Inflammatory macrophage treated with lipopolysaccharide for 4 hours (primary cell): Measurements from ENCODE around the gene EVPLL.
A peak's percentile ranks its signal among the peaks of the same experiment; 100 is the strongest.
"Not testable (repeated sequence)": the region's sequence is repeated elsewhere in the genome, so short reads cannot be mapped to it uniquely, and the experiment has no call there.

Source experiments
- DNase-seq: peaks from one replicate; pipeline ENCODE4 v3.0.0-alpha.2; 2020

EVPLL gene

GRCh38 chr17:18377437-18378204 lies at the start of gene EVPLL:
Gene EVPLL (plus strand): TSS chr17:18377778. CDS start chr17:18380938, 3,160 bp downstream.
- peak; percentile 67 for DNase-seq

DNA sequence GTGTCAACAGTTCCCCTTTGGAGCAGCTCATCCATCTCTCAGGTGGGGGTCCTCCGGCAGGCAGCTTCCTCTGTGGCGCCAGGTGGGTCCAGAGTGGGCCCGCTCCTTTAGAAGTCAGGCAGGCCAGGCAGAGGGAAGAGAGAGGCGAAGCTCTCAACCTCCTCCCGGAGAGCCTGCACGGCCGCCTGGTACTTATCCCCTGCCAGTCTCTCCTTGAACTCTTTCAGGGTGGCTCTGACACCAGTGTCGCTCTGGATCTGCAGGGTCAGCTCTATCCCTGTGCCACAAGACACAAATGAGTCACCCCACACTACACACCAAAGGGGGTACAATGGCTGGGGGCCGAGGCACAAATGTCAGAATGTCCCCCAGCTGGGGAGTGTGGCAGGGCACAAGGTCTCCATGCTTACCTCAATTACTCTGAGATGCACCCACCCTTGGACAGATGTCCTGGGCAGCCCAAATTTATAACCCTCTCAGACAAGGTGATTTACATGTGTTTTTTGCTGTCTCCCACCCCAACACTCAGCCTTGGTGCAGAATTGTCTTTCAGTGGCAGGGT lies 48.9 kb upstream of the EVPLL start:
- no peak for DNase-seq

- DNase-seq: no peak
Measured at GRCh38 chr17:18331879-18332278, 45.7 kb upstream of the EVPLL start.

DNA sequence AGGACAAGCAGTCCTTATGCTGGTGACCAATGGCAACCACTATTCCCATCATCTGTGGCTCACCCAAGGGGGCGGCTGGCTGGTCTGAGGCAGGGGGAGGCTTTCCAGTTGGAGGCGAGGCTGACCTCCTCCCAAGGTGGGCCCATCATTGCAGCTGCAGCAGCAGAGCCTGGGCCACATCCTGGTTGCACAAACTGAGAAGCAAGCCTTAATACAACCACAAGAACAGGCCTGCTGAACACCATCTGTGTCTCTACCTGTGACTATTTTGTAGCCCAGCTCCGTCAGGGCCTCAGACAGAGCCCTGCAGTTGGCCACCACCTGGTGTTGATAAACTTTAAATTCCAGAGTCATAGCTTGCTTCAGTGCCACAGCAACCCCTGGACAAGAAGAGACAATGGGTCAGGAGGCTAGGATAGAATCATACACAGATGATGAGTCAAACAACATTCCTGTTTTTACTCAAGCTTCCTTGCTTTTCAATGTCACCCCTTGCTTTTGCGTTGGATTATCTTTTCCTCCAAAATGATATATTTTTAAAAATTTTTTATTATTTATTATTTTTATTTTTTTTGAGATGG lies 44.6 kb upstream of the EVPLL start:
- DNase-seq: no peak

DNA sequence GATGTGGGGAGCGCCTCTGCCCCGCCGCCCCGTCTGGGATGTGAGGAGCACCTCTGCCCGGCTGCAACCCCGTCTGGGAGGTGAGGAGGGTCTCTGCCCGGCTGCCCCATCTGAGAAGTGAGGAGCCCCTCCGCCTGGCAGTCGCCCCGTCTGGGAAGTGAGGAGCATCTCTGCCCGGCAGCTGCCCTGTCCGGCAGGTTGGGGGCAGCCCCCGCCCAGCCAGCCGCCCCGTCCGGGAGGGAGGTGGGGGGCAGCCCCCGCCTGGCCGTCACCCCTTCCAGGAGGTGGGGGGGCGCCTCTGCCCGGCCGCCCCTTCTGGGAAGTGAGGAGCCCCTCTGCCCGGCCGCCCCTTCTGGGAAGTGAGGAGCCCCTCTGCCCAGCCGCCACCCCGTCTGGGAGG lies 39.4 kb upstream of the EVPLL start:
- DNase-seq: not testable (repeated sequence)

GRCh38 chr17:18339933-18340332 lies 37.6 kb upstream of the EVPLL start:
- DNase-seq: no peak

- DNase-seq: no peak
Measured at GRCh38 chr17:18344021-18344420, 33.6 kb upstream of the EVPLL start.

- DNase-seq: no peak
Measured at GRCh38 chr17:18353541-18353940, 24.0 kb upstream of the EVPLL start.

GRCh38 chr17:18356624-18357023 lies 21.0 kb upstream of the EVPLL start:
- peak; percentile 72 for DNase-seq

GRCh38 chr17:18360518-18360917 lies 17.1 kb upstream of the EVPLL start:
- DNase-seq: no peak

DNA sequence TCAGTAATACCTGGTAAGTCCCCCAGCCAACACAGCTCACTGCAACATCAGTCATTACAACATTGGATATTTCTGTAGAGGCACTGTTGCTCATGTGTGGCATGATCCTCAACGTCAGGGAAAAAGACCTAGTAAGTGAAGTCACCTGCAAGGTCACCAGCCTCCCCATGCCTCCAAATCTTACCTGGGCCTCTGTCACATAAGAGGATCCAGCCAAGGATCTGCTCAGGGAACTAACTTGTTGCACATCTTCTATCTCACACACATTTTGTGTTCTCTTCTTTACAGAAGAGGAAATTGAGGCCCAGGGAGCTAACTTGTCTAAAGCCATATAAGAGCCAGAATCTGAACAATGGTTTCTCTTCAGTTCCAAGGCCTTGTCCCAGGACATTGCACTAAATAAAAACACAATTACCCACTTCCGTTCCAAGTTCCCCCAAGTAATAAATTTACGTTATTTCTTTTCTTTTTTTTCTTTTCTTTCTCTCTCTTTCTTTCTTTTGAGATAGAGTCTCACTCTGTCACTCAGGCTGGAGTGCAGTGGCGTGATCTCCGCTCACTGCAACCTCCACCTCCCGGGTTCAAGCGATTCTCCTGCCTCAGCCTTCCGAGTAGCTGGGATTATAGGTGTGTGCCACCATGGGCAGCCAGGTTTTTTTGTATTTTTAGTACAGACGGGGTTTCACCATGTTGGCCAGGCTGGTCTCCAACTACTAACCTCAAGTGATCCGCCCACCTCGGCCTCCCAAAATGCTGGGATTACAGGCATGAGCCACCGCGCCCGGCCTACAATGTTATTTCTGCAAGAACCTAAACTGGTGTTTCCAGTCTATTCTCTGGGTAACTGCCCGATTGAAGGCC lies 15.5 kb upstream of the EVPLL start:
- DNase-seq: no peak

DNA sequence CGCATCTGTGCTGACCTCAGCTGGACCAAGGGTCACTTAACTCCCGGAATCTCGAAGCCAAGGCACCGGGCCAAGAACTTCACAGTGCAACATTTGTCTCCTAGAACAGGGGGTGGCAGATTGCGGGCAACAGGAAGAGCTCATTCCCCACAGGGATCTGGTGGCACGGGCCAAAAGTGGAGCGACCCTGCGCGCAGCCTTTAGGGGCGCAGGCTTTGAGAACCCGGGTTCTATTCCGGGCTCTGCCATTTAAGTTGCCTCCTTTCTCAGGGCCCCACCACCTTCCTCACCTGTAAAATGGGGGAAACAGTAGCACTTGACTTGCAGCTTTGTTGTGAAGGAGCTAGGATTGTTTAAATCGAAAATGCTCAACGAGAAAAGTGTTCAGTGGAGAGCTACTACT lies 14.9 kb upstream of the EVPLL start:
- DNase-seq: no peak

GRCh38 chr17:18363101-18364049 lies 14.2 kb upstream of the EVPLL start, which contains the start of gene SHMT1:
Gene SHMT1 (minus strand): TSS chr17:18363550. CDS start chr17:18355981, 7,569 bp downstream.
- peak; percentile 86 for DNase-seq

- no peak for DNase-seq
Measured at GRCh38 chr17:18364166-18364565, 13.4 kb upstream of the EVPLL start.

DNA sequence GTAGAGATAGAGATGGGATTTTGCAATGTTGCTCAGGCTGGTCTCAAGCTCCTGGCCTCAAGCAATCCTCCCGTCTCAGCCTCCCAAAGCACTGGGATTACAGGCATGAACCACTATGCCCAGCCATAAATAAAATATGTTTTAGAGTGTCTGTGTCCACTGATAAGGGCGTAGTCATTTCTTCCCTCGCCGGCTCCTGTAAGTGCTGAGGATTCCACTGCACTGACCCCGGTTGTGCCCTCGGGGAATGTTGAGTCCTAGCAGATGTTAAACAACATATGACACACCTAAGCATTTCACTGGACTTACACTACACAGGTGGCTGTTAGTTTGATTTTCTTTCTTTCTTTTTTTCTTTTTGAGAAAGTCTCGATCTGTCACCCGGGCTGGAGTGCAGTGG lies 8.6 kb upstream of the EVPLL start:
- DNase-seq: no peak

DNA sequence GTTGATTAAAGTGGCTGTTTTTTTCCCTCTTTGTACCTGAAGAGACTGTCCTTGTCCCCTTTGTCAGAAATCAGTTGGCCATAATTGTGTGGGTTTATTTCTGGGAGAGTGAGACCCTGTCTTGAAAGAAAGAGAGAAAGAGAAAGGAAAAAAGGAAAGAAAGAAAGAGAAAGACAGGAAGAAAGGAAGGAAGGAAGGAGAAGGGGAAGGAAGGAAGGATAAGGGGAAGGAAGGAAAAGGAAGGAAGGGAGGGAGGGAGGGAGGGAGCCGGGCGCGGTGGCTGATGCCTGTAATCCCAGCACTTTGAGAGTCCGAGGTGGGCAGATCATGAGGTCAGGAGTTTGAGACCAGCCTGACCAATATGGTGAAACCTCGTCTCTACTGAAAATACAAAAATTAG lies 6.8 kb upstream of the EVPLL start:
- no peak for DNase-seq

DNA sequence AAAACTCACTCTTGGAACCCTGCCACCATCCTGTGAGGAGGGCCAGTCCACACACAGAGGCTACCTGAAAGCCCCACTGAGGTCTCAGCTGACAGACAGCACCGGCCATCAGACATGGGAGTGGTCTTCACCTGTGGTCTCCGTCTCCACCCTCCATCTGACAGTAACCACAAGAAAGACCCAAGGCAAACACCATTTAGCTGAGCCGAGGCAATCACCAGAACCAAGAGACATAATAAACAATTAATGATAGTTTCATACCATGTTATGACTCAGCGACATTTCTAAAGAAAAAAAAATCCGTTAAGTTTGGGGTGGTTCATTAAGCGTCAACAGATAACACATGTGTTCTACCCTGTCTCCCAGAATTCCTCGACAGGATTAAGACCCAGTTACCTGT lies 6.1 kb upstream of the EVPLL start:
- DNase-seq: no peak

- DNase-seq: not testable (repeated sequence)
Measured at GRCh38 chr17:18373181-18373580, 4.4 kb upstream of the EVPLL start.

- no peak for DNase-seq
Measured at GRCh38 chr17:18374216-18374615, 3.4 kb upstream of the EVPLL start.

GRCh38 chr17:18378205-18378505 lies 577 bp downstream of the EVPLL start:
- DNase-seq: no peak

DNA sequence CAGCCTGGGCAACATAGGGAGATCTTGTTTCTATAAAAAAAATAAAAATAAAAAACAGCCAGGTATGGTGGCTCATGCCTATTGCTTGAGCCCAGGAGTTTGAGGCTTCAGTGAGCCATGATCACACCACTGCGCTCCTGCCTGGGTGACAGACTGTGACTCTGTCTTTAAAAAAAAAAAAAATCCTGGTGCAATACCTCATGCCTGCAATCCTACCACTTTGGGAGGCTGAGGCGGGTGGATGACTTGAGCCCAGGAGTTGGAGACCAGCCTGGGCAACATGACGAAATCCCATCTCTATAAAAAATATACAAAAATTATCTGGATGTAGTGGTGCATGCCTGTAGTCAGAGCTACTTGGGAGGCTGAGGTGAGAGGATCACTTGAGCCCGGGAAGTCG lies 1.0 kb downstream of the EVPLL start:
- DNase-seq: not testable (repeated sequence)
